Choroid plexus epithelial cell (primary cell): Measurements from ENCODE around the gene PIP5K1B.

ENCODE experiments used
- DNase-seq: peaks from one replicate; pipeline ENCODE4 v3.0.0-alpha.2; 2010; ENCODE audit warnings: low read depth
- H3K4me3 ChIP-seq: 2 replicates; pipeline ENCODE4 v1.5.1; 2011; ENCODE audit warnings: low read depth, mild to moderate bottlenecking, control low read depth, low read length, moderate library complexity
- TF ChIP-seq, protein P1 (sequence below): conservative IDR thresholded peaks from 2 replicates; pipeline ENCODE4 v1.5.1; 2011; ENCODE audit warnings: low read depth, mild to moderate bottlenecking, control low read depth, inconsistent platforms, low read length, moderate library complexity

The PIP5K1B gene

DNA sequence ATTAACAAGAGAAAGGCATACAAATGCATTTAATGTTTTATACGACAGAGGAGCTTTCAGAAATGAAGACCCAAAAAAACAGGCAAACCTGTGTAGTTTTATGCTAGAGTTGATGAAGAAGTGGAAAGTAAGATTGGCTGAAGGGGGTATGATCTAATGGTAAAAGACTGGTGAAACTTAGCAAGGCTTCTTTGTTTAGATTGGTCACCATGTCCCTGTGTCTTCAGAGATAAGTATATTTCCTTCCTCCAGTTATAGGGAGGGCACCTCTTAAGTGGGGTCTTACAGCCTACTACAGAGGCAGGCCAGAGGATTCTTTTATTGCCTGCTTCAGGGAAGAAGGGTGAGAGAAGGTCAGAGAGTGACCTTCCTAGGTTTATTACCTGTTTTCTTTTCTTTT, 252.4 kb downstream of the PIP5K1B start:
- DNase-seq = no peak
- TF ChIP-seq, protein P1, sequence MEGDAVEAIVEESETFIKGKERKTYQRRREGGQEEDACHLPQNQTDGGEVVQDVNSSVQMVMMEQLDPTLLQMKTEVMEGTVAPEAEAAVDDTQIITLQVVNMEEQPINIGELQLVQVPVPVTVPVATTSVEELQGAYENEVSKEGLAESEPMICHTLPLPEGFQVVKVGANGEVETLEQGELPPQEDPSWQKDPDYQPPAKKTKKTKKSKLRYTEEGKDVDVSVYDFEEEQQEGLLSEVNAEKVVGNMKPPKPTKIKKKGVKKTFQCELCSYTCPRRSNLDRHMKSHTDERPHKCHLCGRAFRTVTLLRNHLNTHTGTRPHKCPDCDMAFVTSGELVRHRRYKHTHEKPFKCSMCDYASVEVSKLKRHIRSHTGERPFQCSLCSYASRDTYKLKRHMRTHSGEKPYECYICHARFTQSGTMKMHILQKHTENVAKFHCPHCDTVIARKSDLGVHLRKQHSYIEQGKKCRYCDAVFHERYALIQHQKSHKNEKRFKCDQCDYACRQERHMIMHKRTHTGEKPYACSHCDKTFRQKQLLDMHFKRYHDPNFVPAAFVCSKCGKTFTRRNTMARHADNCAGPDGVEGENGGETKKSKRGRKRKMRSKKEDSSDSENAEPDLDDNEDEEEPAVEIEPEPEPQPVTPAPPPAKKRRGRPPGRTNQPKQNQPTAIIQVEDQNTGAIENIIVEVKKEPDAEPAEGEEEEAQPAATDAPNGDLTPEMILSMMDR = no peak
- no peak overlapping the region for H3K4me3 ChIP-seq

DNA sequence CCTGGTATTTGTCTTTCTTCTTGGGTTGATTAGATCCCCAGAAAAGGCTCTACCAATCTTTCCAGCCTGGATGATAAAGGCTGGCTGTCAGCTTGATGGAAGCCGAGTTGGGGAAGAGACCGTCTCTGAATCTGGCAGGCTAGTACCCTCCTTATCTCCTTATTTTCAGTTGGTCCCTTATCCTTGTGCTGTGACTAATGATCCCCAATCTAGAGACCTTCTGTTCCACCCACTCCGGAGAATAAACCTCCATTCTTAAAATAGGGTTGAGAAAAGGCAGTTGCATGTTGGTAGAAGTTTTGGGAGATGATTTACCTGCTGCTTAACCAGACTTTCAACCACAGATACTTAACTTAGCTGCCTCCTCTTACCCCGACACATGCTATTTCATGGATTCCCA, 256.5 kb downstream of the PIP5K1B start:
- no peak overlapping the region for H3K4me3 ChIP-seq
- no peak for DNase-seq
- TF ChIP-seq, protein P1 = no peak

DNA sequence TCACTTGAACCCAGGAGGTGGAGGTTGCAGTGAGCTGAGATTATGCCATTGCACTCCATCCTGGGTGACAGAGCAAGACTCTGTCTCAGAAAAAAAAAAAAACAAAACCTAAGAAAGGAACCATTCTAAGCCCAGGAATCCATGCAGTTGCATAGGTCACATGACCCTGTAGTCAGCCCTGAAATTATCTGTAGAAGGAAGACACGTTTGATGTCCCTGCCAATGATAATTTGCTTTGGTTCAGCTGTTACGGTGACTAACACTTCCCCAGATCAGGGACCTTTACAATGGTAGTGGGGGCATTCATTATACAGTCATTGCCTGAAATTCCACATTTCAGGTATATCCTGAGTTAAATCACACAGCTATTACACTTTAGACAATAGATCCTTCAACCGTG, 258.4 kb downstream of the PIP5K1B start:
- DNase-seq = no peak
- H3K4me3 ChIP-seq = no peak overlapping the region
- TF ChIP-seq, protein P1 = no peak

DNA sequence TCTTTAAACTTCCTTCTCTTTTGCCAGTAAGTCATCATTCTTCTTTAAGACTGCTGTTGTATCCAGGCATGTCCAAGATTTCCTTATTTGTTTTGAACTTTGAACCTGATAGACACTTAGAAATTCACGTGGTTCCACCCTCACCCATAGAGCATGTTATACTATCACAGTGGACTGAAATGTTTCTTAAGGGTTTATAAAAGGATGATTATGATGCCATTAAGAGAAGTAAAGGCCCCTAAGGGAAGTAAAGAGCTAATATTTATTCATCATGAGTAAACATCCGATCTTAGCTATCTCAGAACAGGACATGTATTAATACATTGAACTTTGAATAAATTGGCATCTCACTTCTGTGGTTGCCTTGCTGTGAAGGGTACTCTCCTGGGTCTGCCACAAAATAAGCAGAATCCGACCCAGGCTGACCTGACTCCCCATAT, 259.1 kb downstream of the PIP5K1B start:
- TF ChIP-seq, protein P1 = no peak
- H3K4me3 ChIP-seq = no peak overlapping the region
- DNase-seq = no peak

DNA sequence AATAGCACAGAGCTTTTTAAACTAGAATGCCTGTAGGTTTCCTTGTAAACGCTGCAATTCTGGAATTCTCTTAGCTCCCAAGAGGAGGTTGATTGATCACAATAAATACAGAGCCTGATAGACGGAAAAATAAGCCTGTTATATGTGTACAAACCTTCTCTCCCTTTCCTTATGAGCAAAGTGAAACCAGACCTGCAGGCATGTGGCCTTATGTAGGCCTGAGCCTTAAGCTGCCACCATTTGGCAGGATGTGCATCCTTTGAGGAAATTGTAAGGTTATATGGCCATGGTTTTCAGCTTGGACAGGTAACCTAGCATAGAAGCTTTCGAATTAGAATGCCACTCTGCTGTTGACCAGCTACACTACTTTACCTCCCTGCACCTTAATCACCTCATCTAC, 259.7 kb downstream of the PIP5K1B start:
- H3K4me3 ChIP-seq = no peak overlapping the region
- TF ChIP-seq, protein P1 = no peak
- DNase-seq = no peak

DNA sequence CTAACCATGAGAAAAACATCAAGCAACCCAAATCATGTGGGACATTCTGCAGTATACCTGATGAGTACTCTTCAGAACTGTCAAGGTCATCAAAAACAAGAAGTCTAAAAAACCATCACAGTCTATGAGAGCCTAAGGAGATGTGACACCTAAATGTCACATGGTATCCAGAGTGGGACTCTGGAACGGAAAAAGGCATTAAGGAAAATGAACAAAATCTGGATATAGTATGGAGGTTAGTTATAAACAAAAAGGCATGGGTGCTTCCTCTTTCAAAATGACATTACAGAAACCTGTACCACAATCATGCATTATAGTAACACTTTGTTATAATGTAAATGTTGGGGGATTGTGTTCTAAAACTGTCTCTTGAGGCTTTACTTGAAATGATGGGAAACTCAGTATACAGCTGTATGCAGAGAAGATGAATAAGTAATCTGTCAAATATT, 261.5 kb downstream of the PIP5K1B start:
- DNase-seq = no peak
- TF ChIP-seq, protein P1 = no peak
- no peak overlapping the region for H3K4me3 ChIP-seq

DNA sequence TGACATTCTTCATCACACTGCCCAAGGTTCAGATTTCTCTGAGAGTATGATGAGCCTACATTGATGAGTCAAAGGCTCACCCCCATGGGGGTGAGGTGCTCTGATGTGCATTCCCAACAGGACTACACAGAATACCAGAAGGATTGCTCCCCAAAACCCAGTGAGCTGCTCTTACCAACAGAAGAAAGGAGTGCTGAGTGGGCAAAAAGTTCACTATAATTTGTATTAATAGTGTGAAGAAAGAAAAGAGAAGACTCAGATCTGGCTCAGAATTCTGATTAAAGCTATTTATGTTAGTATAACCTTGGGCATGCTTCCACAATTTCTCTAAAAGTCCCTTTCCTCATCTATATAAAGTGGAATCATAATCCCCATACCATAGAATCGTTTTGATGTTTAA, 262.8 kb downstream of the PIP5K1B start:
- H3K4me3 ChIP-seq = no peak overlapping the region
- DNase-seq = no peak
- TF ChIP-seq, protein P1 = no peak
